NCI-H524 treated with DMSO at 0.1 percent for 48 hours (cell line): ENCODE results near the gene RABGAP1L.
"Not testable (repeated sequence)": the region's sequence is repeated elsewhere in the genome, so short reads cannot be mapped to it uniquely, and the experiment has no call there.

Experiments used
- DNase-seq: peaks from one replicate; lab custom pipeline; 2025; lab: John Stamatoyannopoulos, UW

The RABGAP1L gene

DNA sequence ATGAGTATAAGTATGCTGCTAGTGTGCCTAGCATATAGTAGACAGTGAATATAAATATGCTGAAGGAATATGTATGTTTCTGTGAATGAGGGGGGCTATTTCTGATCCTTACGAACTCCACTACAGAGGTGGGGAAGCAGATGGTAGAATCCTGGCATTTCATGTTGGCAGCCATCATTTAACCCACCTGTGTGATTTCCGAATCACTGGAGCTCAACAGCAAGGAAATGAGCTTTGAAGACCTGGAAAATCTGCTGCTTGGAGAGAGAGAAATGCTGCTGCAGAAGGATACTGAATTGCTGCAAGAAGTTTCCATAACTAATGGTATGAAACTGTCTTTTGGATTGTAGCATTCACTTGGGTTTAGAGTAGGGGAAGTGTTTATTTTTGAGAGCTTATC is 83.5 kb downstream of the RABGAP1L start:
- DNase-seq = no peak

DNA sequence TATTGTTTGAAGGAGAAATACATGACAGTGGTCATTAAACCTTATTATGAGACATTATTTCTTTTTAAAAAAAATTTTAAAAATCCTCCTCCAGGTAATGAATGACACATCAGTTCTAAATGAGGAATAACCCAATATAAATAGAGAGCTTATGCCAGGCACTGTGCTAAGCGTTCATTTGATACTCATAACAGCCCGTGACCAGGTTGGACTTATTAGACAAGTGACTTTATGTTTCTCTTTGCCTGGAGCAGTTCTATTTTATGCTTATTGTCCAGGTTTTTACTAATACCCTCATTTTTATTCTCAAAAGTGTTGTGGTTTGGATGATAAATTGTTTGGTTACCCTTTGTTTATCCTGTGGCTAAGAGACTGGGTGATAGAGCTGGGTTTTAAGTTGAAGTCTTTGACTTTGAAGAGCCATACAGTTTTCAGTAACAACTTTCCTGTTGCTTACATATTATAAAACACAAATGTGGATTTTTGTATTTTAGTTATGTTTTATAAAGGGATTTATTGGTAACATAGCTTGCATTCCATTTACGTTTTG is 84.2 kb downstream of the RABGAP1L start:
- DNase-seq = no peak

DNA sequence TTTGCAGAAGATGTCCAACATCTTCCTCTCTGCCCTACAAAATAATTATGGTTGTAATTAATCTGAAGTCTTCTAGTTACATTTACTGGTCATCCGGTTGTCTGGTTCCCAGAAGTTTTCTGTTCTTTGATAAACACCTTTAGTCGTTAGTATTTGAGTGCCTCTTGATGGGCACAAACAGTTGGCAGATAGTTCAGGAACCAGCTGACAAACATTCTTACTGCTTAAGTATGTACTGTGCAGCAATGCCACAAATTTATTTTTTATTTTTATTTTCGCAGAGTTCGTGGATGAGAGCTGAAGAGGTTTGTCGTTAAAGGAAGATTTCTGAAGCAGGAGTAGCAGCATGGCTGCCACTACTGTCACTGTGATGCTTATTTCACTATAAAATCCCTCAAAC is 84.7 kb downstream of the RABGAP1L start:
- no peak for DNase-seq

DNA sequence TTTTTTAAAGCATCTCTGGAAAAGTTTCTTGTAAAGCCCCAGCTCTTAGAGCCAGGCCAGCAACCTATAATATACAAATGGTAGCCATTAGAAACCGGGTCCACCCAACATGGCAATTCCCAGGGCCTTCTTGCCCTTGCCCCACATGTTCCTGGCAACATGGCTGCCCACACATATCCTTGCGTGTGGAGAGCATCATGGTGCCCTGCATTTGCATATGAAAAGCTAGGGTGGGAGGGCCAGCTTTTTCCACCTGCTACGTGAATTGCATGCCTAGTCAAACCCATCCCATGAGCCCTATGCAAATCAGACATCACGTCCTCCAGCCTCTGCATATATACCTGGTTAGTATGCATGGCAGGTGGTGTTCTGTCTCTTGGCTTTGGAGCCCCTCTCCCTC is 88.2 kb downstream of the RABGAP1L start:
- DNase-seq = no peak

DNA sequence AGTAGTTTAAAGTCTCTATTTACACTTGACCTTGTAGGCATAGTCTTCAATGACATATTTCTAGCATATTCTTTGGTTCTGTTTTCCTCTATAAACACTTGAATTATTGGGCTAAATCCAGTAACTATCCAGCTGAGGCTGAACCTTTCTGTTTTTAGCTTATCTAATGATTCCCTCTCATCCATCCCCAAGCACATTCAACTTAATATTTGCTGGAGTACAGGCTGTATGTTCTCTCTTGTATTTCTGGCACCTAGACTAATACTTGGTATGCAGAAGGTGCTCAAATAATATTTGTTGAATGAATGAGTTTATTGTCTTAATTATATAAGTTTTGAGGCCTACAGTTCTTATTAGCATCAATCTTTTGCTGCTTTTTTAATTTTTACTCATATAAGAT is 88.7 kb downstream of the RABGAP1L start:
- no peak for DNase-seq

DNA sequence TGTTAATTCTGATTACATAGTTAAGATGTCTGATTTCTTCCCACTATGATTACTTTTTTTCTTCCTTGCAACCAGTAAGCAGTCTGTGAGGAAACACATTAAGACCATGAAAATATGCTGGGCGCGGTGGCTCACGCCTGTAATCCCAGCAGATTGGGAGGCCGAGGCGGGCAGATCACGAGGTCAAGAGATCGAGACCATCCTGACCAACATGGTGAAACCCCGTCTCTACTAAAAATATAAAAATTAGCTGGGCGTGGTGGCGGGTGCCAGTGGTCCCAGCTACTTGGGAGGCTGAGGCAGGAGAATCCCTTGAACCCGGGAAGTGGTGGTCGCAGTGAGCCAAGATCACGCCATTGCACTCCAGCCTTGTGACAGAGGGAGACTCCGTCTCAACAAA is 97.1 kb downstream of the RABGAP1L start:
- DNase-seq = not testable (repeated sequence)

DNA sequence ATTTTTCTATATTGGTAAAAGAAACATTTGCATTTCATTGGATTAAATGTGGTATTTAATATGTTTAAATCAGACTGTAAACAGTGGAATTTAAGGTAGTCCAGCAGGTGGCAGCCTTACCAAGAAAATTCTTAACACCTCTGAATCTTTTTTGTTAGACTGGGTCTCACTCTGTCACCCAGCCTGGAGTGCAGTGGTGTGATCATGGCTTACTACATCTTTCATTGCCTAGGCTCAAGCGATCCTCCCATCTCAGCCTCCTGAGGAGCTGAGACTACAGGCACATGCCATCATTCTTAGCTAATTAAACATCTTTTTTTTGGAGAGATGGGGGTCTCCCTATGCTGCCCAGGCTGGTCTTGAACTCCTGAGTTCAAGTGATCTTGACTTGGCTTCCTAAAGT is 98.8 kb downstream of the RABGAP1L start:
- DNase-seq = no peak

DNA sequence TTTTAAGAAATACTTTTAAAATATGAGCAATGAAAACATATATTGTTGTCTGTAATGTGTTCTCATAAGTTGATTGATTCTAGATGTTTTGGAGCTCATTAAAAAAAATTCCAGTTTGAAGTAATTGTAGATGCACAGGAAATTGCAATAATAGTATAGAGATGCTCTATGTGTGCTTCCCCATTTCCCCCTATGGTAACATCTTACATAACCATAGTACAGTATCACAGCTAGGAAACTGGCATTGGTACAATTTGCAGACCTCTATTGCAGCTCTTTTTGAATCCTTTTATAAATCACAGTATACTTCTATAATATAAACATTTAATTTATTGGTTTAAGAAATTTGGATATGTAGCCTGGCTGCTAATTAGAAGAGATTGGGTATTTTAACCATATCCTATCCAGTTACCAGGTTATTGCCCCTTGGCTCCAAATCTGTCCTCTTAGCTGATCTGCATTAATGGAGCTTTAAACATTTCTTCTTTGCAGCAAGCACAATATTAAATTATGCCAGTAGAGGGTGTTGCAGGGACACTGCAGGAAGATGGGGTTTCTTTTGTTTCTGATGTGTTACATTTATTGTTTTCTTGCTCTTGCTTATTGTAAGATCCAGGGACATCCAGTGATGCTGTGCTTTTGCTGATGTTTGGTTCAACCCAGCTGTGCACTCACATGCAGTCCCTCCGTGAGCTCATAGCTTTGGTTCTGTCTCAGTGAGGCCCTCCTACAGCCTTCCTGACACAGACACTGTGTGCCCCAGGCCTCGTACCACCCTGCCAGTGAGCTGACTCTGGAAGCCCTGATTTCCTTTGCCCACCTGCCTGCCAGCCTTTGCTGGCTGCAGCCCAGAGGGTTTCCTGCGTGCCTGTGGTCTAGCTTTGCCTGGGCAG is 103.3 kb downstream of the RABGAP1L start:
- DNase-seq = no peak

DNA sequence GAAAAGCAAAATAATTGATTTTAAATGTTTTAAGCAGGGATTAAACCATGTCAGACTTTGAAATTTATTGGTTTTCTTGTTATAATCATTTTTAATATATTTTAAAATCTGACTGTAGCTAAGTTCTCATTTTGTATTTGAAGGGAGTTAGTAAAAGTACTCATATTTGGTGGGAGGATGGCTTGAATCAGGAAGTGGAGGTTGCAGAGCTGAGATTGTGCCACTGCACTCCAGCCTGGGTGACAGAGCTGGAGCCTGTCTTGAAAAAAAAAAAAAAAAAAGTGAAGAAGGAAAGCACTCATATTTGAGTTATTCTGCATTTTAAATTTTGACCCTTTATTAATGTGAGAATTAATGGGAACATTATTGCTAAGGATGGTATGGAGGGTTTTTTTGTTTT is 106.0 kb downstream of the RABGAP1L start:
- no peak for DNase-seq

DNA sequence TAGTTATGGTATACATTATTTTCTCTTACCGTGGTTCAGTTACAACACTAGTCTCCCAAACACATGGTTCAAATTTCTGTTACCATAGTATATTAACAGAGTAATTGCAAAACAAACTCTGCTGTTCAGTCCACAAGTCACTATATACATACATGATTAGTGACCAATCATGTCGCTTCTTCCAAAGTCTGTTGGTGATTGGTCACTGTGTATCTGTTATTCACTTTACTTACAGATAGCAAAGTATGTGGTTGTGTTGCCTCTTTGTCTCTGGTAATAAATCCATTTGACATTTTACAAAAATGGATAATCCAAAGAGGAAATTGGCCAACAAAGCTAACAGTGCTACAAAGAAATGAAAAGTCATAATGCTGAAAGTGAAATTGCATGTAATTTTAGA is 107.2 kb downstream of the RABGAP1L start:
- DNase-seq = no peak

DNA sequence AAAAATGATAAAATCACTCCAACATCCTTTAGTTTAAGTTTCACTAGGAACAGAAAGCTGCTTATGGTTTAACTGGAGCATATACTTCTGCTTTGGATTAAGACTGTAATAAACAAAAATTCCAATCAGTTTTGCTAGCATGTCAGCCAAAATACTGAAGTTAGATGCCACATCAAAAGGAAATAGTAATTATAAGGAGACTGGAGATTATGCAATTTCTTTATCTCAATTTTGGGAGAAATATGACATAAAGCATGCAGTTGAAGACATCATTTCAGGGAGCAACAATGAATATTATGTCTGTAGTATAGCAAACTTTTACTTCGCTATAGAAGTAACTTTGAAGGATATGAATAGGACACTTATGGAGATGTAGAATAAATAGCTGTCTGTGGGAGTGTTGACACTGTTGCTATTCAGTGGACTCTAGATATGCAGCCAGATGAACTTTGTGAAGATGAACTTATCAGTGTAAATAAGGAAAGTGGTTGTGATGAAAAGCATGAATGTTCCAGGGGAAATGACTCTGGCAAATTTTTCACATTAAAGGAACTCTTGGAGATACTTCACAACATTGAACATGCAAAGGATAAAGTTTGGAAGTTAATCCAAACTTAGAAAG is 107.8 kb downstream of the RABGAP1L start:
- no peak for DNase-seq

DNA sequence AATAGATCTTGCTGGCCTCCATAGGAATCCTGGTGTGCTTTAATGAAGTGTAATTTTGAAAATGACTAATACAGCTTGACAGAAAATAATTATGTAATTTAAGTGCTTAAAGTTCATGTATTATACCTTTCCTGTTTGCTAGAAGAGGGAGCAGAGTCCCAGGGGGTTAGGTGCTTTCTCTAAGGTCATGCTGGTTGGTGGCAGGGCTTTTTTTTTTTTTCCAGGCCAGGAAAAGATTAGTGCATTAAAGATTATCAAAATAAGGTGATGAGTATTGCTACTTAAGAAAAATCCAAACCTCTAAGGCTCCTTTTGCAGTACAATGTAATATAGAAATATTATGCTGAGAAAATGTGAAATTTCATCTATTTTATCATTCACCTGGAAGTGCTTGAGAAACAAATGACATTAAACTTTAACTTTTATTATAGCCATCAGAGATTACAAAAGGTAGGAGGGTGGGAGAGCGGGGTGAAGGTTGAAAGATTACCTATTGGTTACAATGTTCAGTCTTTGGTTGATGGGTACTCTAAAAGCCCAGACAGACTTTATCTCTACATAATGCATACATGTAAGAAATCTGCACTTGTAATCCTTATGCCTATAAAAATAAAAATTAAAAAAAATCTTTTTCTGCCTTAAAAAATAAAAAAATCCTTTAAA is 110.8 kb downstream of the RABGAP1L start:
- no peak for DNase-seq

DNA sequence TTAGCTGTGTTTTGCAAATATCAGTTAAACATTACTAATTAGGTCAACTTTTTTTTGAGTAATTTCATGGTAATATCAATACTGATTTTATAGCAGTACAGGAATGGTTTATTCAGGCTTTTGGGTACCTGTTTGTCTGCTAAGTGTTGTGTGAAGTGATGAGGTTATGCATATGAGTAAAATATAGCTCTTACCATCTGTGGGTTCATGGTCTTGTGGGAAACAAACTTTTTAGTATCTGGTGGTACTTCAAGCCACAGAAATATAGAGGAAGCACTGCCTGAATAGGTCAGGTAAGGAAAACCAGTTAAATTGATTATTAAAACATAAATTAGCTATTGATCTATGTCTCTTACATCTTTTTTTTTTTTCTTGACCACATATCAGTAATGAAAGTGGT is 113.9 kb downstream of the RABGAP1L start:
- no peak for DNase-seq

DNA sequence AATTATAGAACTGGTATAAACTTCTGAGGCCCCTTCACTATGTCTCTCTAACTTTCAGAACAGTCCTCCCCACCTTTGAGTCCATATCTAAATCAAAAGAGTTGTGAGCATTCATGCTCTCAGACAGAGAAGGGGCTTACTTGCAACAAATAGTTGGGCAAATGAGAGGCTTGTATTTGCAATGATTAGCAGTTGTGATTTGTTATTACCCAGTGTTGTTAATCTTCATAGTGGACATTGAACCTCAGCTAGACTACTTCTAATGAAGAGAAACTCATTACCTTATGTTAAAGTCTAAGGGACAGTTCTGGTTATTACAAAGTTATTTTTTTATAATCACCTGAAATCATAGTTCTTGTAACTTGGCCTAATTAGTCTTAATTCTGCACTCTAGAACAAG is 114.5 kb downstream of the RABGAP1L start:
- DNase-seq = no peak

DNA sequence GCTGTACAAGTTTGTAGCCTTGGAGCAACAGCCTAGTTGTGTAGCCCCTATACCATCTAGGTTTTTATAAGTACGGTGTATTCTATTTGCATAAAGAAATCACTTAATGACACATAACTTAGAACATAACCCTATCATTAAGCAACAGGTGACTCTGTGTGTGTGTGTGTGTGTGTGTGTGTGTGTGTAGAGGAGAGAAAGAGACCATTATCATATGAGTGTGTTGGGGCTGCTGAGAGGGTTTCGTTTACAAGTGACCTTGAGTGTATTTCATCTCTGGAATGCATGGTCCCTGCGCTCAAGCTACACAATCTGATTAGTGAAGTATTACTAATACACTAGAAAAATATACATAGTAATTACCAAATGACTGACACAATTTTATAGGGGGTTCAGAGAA is 115.1 kb downstream of the RABGAP1L start:
- no peak for DNase-seq

DNA sequence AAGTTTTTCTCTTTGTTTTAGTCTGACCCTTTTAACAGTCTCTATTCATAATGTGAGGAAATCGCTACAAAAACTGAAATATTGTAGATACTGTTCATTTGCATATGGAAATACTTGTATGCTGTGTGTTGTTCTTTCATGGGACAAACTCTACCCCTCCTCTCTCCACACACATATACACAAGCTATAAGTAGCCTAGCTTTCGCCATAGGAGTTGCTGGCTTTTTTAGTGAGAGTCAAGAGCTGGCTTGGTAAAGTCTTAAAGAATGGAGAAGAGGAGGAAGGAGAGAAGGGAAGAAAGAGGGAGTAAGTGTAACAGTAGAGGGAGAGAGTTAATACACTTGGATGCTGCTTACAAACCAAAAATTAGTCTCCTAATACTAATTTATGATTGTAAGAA is 115.6 kb downstream of the RABGAP1L start:
- no peak for DNase-seq

DNA sequence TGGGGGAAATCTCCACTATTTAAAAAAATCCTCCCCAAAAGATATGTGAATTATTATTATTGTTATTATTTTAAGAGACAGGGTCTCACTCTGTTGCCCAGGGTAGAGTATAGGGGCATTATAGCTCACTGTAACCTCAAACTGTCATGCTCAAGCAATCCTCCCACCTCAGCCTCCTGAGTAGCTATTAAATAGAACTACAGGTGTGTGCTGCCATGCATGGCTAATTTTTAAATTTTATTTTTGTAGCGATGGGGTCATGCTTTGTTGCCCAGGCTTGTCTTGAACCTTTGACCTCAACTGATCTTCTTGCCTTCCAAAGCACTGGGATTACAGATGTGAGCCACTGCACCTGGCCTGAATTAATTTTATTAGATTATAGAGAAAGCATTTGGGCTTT is 116.8 kb downstream of the RABGAP1L start:
- DNase-seq = no peak

DNA sequence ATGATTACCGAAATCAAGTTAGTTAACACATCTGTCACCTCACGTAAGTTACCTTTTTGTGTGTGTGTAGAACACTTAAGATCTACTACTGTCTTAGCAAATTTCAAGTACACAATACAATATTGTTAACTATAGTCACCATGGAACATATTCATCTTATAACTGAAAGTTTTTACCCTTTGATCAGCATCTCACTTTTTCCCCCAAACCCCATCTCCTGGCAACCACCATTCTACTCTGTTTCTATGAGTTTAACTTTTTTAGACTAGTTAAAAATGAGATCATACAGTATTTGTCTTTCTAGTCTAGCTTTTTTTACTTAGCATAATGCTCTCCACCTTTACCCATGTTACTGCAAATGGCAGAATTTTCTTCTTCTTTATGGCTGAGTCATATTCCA is 124.7 kb downstream of the RABGAP1L start:
- no peak for DNase-seq

DNA sequence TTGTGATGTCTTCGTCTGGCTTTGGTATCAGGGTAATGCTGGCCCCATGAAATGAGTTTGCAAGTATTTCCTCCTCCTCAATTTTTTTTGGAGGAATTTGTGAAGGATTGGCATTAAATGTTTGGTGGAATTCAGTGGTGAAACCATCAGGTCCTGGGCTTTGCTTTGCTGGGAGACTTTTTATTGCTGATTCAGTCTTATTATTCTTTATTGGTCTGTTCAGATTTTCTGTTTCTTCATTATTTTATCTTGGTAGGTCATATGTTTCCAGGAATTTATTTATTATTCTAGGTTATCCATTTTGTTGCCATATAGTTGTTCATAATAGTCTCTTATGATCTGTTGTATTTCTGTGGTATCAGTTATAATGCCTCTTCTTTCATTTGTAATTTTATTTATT is 126.7 kb downstream of the RABGAP1L start:
- DNase-seq = no peak

DNA sequence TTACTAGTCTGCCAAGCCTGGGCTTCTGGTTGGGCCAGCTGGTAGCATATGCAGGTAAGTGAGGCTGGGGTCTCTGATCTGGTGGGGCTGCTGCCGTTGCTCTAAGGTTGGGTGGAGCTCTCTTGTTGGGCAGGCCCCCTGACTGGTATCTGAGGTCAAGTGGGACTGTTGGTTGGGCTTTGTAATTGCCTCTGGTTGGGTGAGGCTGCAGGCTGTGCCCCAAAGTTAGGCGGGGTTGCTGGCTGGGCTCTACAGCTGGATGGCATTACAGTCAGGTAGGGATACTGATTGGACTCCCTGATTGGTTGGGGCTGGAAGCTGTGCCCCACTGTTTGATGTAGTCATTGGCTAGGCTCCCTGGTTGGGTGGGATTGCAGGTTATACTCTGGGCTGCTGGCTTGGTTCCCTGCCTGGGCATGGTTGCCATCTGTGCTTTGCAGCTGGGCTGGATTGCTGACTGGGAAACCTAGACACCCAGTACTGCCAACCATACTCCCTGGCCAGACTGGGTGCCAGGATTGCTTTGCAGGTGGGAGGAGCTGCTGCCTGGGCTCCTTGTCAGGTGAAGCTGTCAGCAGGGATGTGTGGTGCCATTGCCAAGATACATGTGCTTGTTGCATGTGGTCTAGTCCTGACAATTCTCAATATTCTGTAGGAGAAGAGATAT is 130.5 kb downstream of the RABGAP1L start:
- DNase-seq = no peak

DNA sequence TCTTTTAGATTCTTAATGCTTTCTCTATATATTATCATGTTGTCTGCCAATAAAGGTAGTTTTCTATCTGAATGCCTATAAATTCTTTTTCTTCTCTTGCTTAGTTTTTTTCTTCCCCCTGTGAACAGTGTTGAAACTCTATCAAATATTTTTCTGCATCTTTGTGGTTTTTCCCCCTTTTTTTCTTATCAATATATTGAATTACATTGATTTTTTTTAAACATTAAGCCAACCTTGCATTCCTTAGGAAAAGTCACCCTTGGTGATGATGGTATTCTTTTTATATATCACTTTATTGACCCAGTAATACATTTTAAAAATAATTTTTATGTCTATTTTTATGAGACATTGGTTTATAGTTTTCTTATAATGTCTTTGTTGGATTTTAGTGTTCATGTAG is 131.7 kb downstream of the RABGAP1L start:
- no peak for DNase-seq

DNA sequence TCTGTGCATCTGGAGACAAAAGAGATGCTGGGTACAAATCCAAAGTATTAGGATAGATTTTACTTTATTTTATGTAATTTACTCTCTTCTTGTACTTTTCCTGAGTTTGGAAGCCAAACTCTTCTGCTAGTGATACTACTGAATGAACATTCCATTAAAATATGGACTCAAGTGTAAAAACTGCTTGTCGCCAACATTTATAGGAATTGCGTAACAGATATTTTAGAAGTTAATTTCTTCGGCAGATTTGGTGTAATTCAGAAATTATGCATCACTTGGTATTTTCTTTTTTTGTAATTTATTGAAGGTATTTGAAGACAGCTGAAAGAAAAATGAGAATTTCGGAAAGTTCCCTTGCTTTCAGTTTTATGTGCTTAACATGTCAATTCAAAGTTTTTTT is 137.0 kb downstream of the RABGAP1L start:
- no peak for DNase-seq
